CD4-positive, CD25-positive, alpha-beta regulatory T cell (primary cell): ENCODE results near the gene ANKRD65. TPM values are rescaled to one million over a fixed set of nuclear protein-coding genes. Genes with fewer than 3 reads are reported as not detected.
A peak's percentile ranks its signal among the peaks of the same experiment; 100 is the strongest.
"Not testable (repeated sequence)": the region's sequence is repeated elsewhere in the genome, so short reads cannot be mapped to it uniquely, and the experiment has no call there.

Experiments used
- ATAC-seq, 2 donors: fragments of 150-1000 bp; cut with Tn5 transposase; one replicate each; pipeline ENCODE4 v1.10.0; 2021; ENCODE audit warnings: low read depth in 2 of 2, moderate number of reproducible peaks in 2 of 2, moderate library complexity in 1 of 2
- DNase-seq, 3 donors: peaks; one replicate each; pipeline versions ENCODE4 v3.0.0 to v3.0.0-alpha.2; 2012 to 2022; ENCODE audit warnings: mixed read lengths in 1 of 3
- H3K27ac ChIP-seq: one replicate; pipeline ENCODE4 v1.7.0; 2013; ENCODE audit warnings: mild to moderate bottlenecking, low read length; ENCODE audit not compliant: insufficient read depth, poor library complexity, severe bottlenecking
- H3K27me3 ChIP-seq: one replicate; pipeline ENCODE4 v1.7.0; 2013; ENCODE audit warnings: low read length; ENCODE audit not compliant: control insufficient read depth, insufficient read depth
- H3K36me3 ChIP-seq: one replicate; pipeline ENCODE4 v1.7.0; 2013; ENCODE audit warnings: mild to moderate bottlenecking, low read length, moderate library complexity; ENCODE audit not compliant: control insufficient read depth, insufficient read depth
- H3K4me1 ChIP-seq: 2 replicates; pipeline ENCODE4 v1.7.0; 2013; ENCODE audit warnings: mild to moderate bottlenecking, low read length; ENCODE audit not compliant: insufficient read depth, control insufficient read depth, poor library complexity, severe bottlenecking
- H3K4me3 ChIP-seq: one replicate; pipeline ENCODE4 v1.7.0; 2013; ENCODE audit warnings: low read depth, mild to moderate bottlenecking, low read length, moderate library complexity
- H3K9me3 ChIP-seq, 2 experiments: 1 replicate in 1 of 2; 2 replicates in 1 of 2; pipeline ENCODE4 v1.7.0; 2013; ENCODE audit warnings: low read length in 2 of 2, mild to moderate bottlenecking in 1 of 2, moderate library complexity in 1 of 2; ENCODE audit not compliant: control insufficient read depth in 2 of 2
- H3K27ac Mint-ChIP-seq, 3 donors: one replicate each; pipeline ENCODE4 v1.8.0; 2020 to 2022; ENCODE audit warnings: mild to moderate bottlenecking in 3 of 3, mixed read lengths in 3 of 3, moderate library complexity in 2 of 3
- H3K27me3 Mint-ChIP-seq: one replicate; pipeline ENCODE4 v1.8.0; 2022; ENCODE audit warnings: mild to moderate bottlenecking, mixed read lengths
- H3K36me3 Mint-ChIP-seq: one replicate; pipeline ENCODE4 v1.8.0; 2020; ENCODE audit warnings: mixed read lengths
- H3K4me1 Mint-ChIP-seq, 4 donors: one replicate each; pipeline ENCODE4 v1.8.0; 2020 to 2022; ENCODE audit warnings: mixed read lengths in 4 of 4, mild to moderate bottlenecking in 1 of 4
- H3K4me3 Mint-ChIP-seq, 4 donors: one replicate each; pipeline ENCODE4 v1.8.0; 2020 to 2022; ENCODE audit warnings: mild to moderate bottlenecking in 4 of 4, mixed read lengths in 4 of 4, moderate library complexity in 3 of 4
- H3K9me3 Mint-ChIP-seq, 7 donors: one replicate each; pipeline ENCODE4 v1.8.0; 2020 to 2022; ENCODE audit warnings: mixed read lengths in 7 of 7, mild to moderate bottlenecking in 3 of 7, moderate library complexity in 2 of 7
- polyA plus RNA-seq, 4 donors: library from polyadenylated mRNA; unstranded; fragments of 300-500 nt; fragmentation: Illumina TruSeq; gene quantifications; one replicate each; pipeline ENCODE4 v1.2.3, GENCODE V29; 2021
- total RNA-seq: library from RNA; stranded (reverse); gene quantifications from one replicate; pipeline ENCODE4 v1.2.3, GENCODE V29; 2022

ANKRD65 gene
- total and polyA plus RNA-seq, 5 donors from 2014 or later: 0.14 TPM; not detected in 4

GRCh38 chr1:1370771-1371300 is 50.2 kb downstream of the ANKRD65 start:
- Mint-ChIP-seq H3K9me3 (no peaks in the 10 kb centered on the region), H3K4me3 (peak overlapping the region in 2 of 4 donors; percentile 23 to 68), H3K27me3 (no peaks in the 10 kb centered on the region), H3K36me3 (no peaks in the 10 kb centered on the region), H3K4me1 (peaks cover 0 to 36% (median 6%) of the 10 kb centered on the region in 4 donors), H3K27ac (no peak overlapping the region)
- peaks cover 36% of the 10 kb centered on the region for H3K4me1 ChIP-seq
- H3K27ac ChIP-seq: no peak overlapping the region
- ATAC-seq (no peak), DNase-seq (no peak)
- no peak overlapping the region for H3K4me3 ChIP-seq
- peaks cover 0 to 5% of the 10 kb centered on the region in 2 experiments for H3K9me3 ChIP-seq
- H3K36me3 ChIP-seq: no peaks in the 10 kb centered on the region
- no peaks in the 10 kb centered on the region for H3K27me3 ChIP-seq

GRCh38 chr1:1370094-1370493 is 51.0 kb downstream of the ANKRD65 start:
- Mint-ChIP-seq H3K4me1 (peaks cover 0 to 31% (median under 1%) of the 10 kb centered on the region in 4 donors), H3K4me3 (peak overlapping the region in 1 of 4 donors; percentile 68)
- not testable (repeated sequence) for H3K36me3 ChIP-seq, H3K27ac Mint-ChIP-seq, H3K27ac ChIP-seq, H3K27me3 Mint-ChIP-seq, H3K27me3 ChIP-seq, H3K36me3 Mint-ChIP-seq, DNase-seq, H3K4me3 ChIP-seq, H3K9me3 Mint-ChIP-seq, H3K9me3 ChIP-seq, ATAC-seq
- H3K4me1 ChIP-seq: peaks cover 33% of the 10 kb centered on the region

Other genes with a start within 250 kb of the ANKRD65 start
- not detected for gene TTLL10, start 247.4 kb downstream of the ANKRD65 start, total RNA-seq
- gene TTLL10, start 247.4 kb downstream of the ANKRD65 start, polyA plus RNA-seq: not detected
- 47.8 TPM for gene TNFRSF18, start 214.7 kb downstream of the ANKRD65 start, total RNA-seq
- gene TNFRSF18, start 214.7 kb downstream of the ANKRD65 start, polyA plus RNA-seq: 10 to 100 TPM; 17.4 to 54.5 (median 25.2) TPM
- 65.8 TPM for gene TNFRSF4, start 207.1 kb downstream of the ANKRD65 start, total RNA-seq
- 10 to 100 TPM; 19.0 to 50.2 (median 32.2) TPM for gene TNFRSF4, start 207.1 kb downstream of the ANKRD65 start, polyA plus RNA-seq
- 165 TPM for gene SDF4, start 189.3 kb downstream of the ANKRD65 start, total RNA-seq
- 100 to 1,000 TPM in 2 of 4 donors, 10 to 100 TPM in 2; 70.3 to 113 (median 91.6) TPM for gene SDF4, start 189.3 kb downstream of the ANKRD65 start, polyA plus RNA-seq
- 10.0 TPM for gene B3GALT6, start 189.0 kb downstream of the ANKRD65 start, total RNA-seq
- 10 to 100 TPM in 1 of 4 donors, 1 to 10 TPM in 3; 4.0 to 11.5 (median 7.3) TPM for gene B3GALT6, start 189.0 kb downstream of the ANKRD65 start, polyA plus RNA-seq
- 6.2 TPM for gene C1QTNF12, start 174.6 kb downstream of the ANKRD65 start, total RNA-seq
- gene C1QTNF12, start 174.6 kb downstream of the ANKRD65 start, polyA plus RNA-seq: under 1 TPM in 1 of 4 donors, not detected in 3; 0.39 TPM
- gene UBE2J2, start 147.4 kb downstream of the ANKRD65 start, total RNA-seq: 56.4 TPM
- 10 to 100 TPM; 72.9 to 97.5 (median 85.4) TPM for gene UBE2J2, start 147.4 kb downstream of the ANKRD65 start, polyA plus RNA-seq
- 4.0 TPM for gene SCNN1D, start 140.8 kb downstream of the ANKRD65 start, total RNA-seq
- gene SCNN1D, start 140.8 kb downstream of the ANKRD65 start, polyA plus RNA-seq: not detected
- 75.5 TPM for gene ACAP3, start 113.3 kb downstream of the ANKRD65 start, total RNA-seq
- 1 to 10 TPM; 2.7 to 9.0 (median 4.1) TPM for gene ACAP3, start 113.3 kb downstream of the ANKRD65 start, polyA plus RNA-seq
- 18.3 TPM for gene PUSL1, start 112.7 kb downstream of the ANKRD65 start, total RNA-seq
- gene PUSL1, start 112.7 kb downstream of the ANKRD65 start, polyA plus RNA-seq: 10 to 100 TPM; 17.7 to 21.0 (median 19.1) TPM
- gene INTS11, start 96.6 kb downstream of the ANKRD65 start, total RNA-seq: 138 TPM
- 10 to 100 TPM; 66.2 to 74.0 (median 67.8) TPM for gene INTS11, start 96.6 kb downstream of the ANKRD65 start, polyA plus RNA-seq
- 27.0 TPM for gene CPTP, start 96.5 kb downstream of the ANKRD65 start, total RNA-seq
- 10 to 100 TPM; 21.4 to 40.1 (median 32.6) TPM for gene CPTP, start 96.5 kb downstream of the ANKRD65 start, polyA plus RNA-seq
- 2.0 TPM for gene TAS1R3, start 90.0 kb downstream of the ANKRD65 start, total RNA-seq
- under 1 TPM in 2 of 4 donors, not detected in 2; 0.06 to 0.11 TPM for gene TAS1R3, start 90.0 kb downstream of the ANKRD65 start, polyA plus RNA-seq
- gene DVL1, start 71.9 kb downstream of the ANKRD65 start, total RNA-seq: 40.0 TPM
- 1 to 10 TPM in 1 of 4 donors, under 1 TPM in 3; 0.43 to 1.1 (median 0.82) TPM for gene DVL1, start 71.9 kb downstream of the ANKRD65 start, polyA plus RNA-seq
- 0.17 TPM for gene MXRA8, start 62.7 kb downstream of the ANKRD65 start, total RNA-seq
- not detected for gene MXRA8, start 62.7 kb downstream of the ANKRD65 start, polyA plus RNA-seq
- gene AURKAIP1, start 46.1 kb downstream of the ANKRD65 start, total RNA-seq: 76.0 TPM
- gene AURKAIP1, start 46.1 kb downstream of the ANKRD65 start, polyA plus RNA-seq: 100 to 1,000 TPM; 145 to 190 (median 164) TPM
- 287 TPM for gene CCNL2, start 21.9 kb downstream of the ANKRD65 start, total RNA-seq
- 10 to 100 TPM; 17.6 to 24.6 (median 21.4) TPM for gene CCNL2, start 21.9 kb downstream of the ANKRD65 start, polyA plus RNA-seq
- gene MRPL20, start 14.0 kb downstream of the ANKRD65 start, total RNA-seq: 83.4 TPM
- gene MRPL20, start 14.0 kb downstream of the ANKRD65 start, polyA plus RNA-seq: 100 to 1,000 TPM; 162 to 188 (median 178) TPM
- not detected for gene VWA1, start 14.4 kb upstream of the ANKRD65 start, total RNA-seq
- not detected for gene VWA1, start 14.4 kb upstream of the ANKRD65 start, polyA plus RNA-seq
- gene ATAD3C, start 28.4 kb upstream of the ANKRD65 start, total RNA-seq: 3.4 TPM
- gene ATAD3C, start 28.4 kb upstream of the ANKRD65 start, polyA plus RNA-seq: 1 to 10 TPM in 3 of 4 donors, under 1 TPM in 1; 0.65 to 4.2 (median 2.3) TPM
- 39.4 TPM for gene ATAD3B, start 50.5 kb upstream of the ANKRD65 start, total RNA-seq
- 1 to 10 TPM; 2.3 to 5.2 (median 3.0) TPM for gene ATAD3B, start 50.5 kb upstream of the ANKRD65 start, polyA plus RNA-seq
- gene ATAD3A, start 90.9 kb upstream of the ANKRD65 start, total RNA-seq: 20.0 TPM
- 1 to 10 TPM; 6.2 to 8.1 (median 7.5) TPM for gene ATAD3A, start 90.9 kb upstream of the ANKRD65 start, polyA plus RNA-seq
- not detected for gene TMEM240, start 119.3 kb upstream of the ANKRD65 start, total RNA-seq
- not detected for gene TMEM240, start 119.3 kb upstream of the ANKRD65 start, polyA plus RNA-seq
- gene SSU72, start 153.6 kb upstream of the ANKRD65 start, total RNA-seq: 104 TPM
- 100 to 1,000 TPM; 185 to 279 (median 217) TPM for gene SSU72, start 153.6 kb upstream of the ANKRD65 start, polyA plus RNA-seq
- gene FNDC10, start 178.9 kb upstream of the ANKRD65 start, total RNA-seq: 0.96 TPM
- under 1 TPM; 0.21 to 0.37 (median 0.29) TPM for gene FNDC10, start 178.9 kb upstream of the ANKRD65 start, polyA plus RNA-seq
- 58.2 TPM for gene MIB2, start 194.2 kb upstream of the ANKRD65 start, total RNA-seq
- gene MIB2, start 194.2 kb upstream of the ANKRD65 start, polyA plus RNA-seq: 10 to 100 TPM; 15.9 to 20.6 (median 19.0) TPM
- gene MMP23B, start 210.9 kb upstream of the ANKRD65 start, total RNA-seq: 4.1 TPM
- under 1 TPM in 2 of 4 donors, not detected in 2; 0.18 to 0.21 TPM for gene MMP23B, start 210.9 kb upstream of the ANKRD65 start, polyA plus RNA-seq
- 47.2 TPM for gene CDK11B, start 237.7 kb upstream of the ANKRD65 start, total RNA-seq
- gene CDK11B, start 237.7 kb upstream of the ANKRD65 start, polyA plus RNA-seq: 10 to 100 TPM in 1 of 4 donors, 1 to 10 TPM in 3; 9.3 to 11.3 (median 9.7) TPM